IPS-18a (cell line): Measurements from ENCODE around the gene NCKAP1.

Source experiments
- H3K27ac ChIP-seq: one replicate; pipeline ENCODE4 v1.5.1; 2013; ENCODE audit warnings: low read length
- H3K27me3 ChIP-seq: one replicate; pipeline ENCODE4 v1.6.1; 2013; ENCODE audit warnings: mild to moderate bottlenecking, low read length; ENCODE audit not compliant: control insufficient read depth, insufficient read depth
- H3K36me3 ChIP-seq: one replicate; pipeline ENCODE4 v1.6.1; 2013; ENCODE audit warnings: low read depth, low read length; ENCODE audit not compliant: control insufficient read depth
- H3K4me1 ChIP-seq: one replicate; pipeline ENCODE4 v1.6.1; 2013; ENCODE audit warnings: low read depth, low read length; ENCODE audit not compliant: control insufficient read depth
- H3K4me3 ChIP-seq: one replicate; pipeline ENCODE4 v1.5.1; 2013; ENCODE audit warnings: low read length
- H3K9ac ChIP-seq: one replicate; pipeline ENCODE4 v1.6.1; 2013; ENCODE audit warnings: mild to moderate bottlenecking, low read length, moderate library complexity
- H3K9me3 ChIP-seq: one replicate; pipeline ENCODE4 v1.6.1; 2013; ENCODE audit warnings: low read depth, low read length; ENCODE audit not compliant: control insufficient read depth

Gene NCKAP1

DNA sequence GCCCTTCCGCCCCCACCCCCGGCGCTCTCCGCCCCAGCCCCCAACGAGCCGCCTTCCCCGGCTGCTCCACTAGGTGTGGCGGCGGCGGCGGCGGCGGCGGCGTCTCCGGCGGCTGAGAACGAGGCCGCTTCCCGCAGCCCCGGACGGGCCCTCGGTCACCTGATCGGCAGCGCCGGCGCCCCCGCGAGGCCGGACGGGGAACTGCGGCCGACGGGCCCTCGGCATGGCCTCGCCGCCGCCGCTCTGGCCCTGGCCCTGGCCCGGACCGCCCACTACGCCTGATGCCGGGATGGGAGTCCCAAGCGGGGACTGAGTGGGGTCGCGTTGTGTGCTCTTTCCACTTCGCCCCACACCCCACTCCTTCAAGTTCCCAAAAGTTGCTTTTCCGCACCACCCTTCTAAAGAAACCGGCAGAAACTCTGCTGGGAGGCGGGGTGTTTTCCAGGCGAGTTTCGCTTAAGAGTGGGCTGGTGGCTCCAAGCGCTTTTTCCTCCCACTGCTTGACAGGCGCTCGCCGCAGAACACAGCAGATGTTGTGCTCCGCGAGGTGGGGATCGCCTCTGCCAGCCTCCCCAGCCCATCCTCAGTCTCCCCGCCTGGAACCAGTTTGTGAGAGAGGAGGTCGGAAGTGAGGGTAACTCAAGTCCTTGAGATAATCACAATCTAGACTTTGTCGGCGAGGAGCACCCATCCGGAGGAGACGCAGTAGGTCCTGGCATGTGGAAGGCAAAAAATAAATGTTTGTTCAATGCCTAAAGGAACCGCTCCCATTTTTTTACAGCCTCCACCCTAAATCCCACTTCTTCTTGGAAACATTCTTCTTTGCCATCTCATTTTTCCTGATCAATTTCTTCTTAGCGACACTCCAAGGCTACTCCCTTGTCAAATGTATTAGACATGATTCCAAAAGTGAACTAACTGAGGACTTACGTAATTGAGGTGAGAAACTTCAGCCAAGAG, at the start of gene NCKAP1:
Gene NCKAP1, minus strand, starts transcription at position 117 of the 960 bp plus-strand sequence. CDS start 358 bp downstream, outside the sequence.
- no peaks in the 10 kb centered on the region for H3K9me3 ChIP-seq
- H3K4me1 ChIP-seq, result peaks cover 34% of the 10 kb centered on the region
- peaks cover 14% of the 10 kb centered on the region for H3K27me3 ChIP-seq
- peak within 1 kb of the TSS; percentile 79 for H3K9ac ChIP-seq
- peak within 1 kb of the TSS; percentile 63 for H3K27ac ChIP-seq
- H3K4me3 ChIP-seq, result peak within 1 kb of the TSS; percentile 96
- H3K36me3 ChIP-seq, result no peaks in the 10 kb centered on the region

- Histone ChIP-seq H3K4me1 (peaks cover 14% of the 10 kb centered on the region), H3K4me3 (no peak overlapping the region), H3K36me3 (no peaks in the 10 kb centered on the region), H3K9ac (no peak overlapping the region), H3K9me3 (no peaks in the 10 kb centered on the region), H3K27me3 (no peaks in the 10 kb centered on the region), H3K27ac (no peak overlapping the region)
These were observed 43.7 kb upstream of the NCKAP1 start for GRCh38 chr2:183081911-183082310.

DNA sequence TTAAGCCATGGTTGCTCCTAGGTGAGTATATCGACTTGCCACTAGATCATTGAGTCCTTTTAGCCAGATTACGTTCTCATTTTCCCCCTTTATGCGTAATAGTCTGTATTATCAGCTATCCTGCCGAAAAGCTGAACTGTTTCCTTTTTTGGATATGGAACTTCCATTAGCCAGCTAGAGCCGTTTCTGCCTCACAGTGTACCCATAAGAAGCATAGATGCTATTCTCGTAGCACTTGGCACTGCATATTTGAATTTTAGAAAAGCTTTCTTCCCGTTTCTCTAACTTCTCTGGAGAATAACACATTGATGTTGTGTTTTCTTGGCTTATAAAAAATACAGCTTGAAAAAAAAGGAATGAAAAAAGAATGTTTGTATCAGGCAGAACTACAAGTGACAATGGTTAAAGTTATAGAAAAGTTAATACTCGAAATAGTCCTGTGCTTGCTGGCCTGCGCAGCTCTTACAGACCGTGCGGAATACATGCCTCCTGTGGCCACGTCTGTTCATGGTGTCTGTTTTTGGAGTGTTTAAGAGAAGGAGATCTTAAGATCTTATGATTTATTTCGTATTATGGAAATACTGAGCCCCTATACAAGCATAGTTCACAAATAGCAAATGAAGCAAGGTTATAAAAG, 41.0 kb upstream of the NCKAP1 start:
- Histone ChIP-seq H3K4me3 (peak overlapping the region; percentile 81), H3K9ac (peak overlapping the region; percentile 11), H3K27ac (no peak overlapping the region)

DNA sequence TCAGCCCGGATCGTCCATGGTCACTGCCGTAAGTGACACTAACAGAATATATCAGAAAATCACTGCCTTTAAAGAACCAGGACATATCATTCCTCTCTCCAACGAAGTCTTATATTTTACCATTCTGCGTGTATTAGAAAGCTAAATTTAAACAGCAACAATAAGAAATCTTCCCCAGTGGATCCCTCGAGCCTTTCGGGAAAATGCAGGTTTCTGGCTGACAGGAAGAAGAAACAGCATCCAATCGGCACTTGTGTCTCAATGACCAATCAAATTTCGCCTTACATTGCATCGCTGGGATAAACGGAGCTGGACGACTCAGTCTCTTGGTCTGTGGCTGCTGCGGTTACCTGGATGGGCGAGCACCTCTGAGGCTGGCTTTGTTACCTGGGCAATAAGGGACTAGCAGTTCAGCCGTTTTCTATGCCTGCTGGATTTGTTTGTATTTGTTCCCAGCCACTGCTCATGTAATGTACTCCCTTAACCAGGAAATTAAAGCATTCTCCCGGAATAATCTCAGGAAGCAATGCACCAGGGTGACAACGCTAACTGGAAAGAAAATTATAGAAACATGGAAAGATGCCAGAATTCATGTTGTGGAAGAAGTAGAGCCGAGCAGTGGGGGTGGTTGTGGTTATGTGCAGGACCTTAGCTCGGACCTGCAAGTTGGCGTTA, 40.3 kb upstream of the NCKAP1 start, which contains the start of gene DUSP19:
Gene DUSP19, plus strand, starts transcription at position 284 of the 675 bp plus-strand sequence. Its CDS starts 187 bp downstream, at position 471.
- H3K36me3 ChIP-seq, result no peaks in the 10 kb centered on the region
- H3K27me3 ChIP-seq, result no peaks in the 10 kb centered on the region
- H3K4me3 ChIP-seq, result peak within 1 kb of the TSS; percentile 81
- H3K9me3 ChIP-seq, result no peaks in the 10 kb centered on the region
- H3K9ac ChIP-seq, result peak within 1 kb of the TSS; percentile 11
- H3K4me1 ChIP-seq, result peaks cover 14% of the 10 kb centered on the region
- no peak within 1 kb of the TSS for H3K27ac ChIP-seq

More for the DNA sequence above, 41.0 kb upstream of the NCKAP1 start:
- Histone ChIP-seq H3K9me3 (no peaks in the 10 kb centered on the region), H3K27me3 (no peaks in the 10 kb centered on the region), H3K4me1 (peaks cover 14% of the 10 kb centered on the region), H3K36me3 (no peaks in the 10 kb centered on the region)

DNA sequence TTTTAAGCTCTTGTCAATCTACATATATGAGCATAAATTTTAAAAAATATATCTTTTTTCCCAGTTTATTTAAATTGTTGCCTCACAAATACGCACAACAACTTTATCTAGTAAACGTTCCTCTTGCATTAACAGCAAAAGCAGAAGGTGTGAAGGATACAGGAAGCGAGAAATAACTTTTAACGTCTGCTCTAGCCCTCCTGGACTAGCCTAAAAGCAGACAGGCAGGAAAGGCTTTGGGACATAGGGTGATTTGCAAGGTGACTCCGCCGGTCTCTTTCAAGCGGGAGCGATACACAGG, 39.9 kb upstream of the NCKAP1 start:
- H3K4me1 ChIP-seq, result peaks cover 14% of the 10 kb centered on the region

GRCh38 chr2:183072177-183072576, 33.9 kb upstream of the NCKAP1 start:
- Histone ChIP-seq H3K4me1 (no peaks in the 10 kb centered on the region), H3K9ac (no peak overlapping the region), H3K4me3 (no peak overlapping the region), H3K27me3 (no peaks in the 10 kb centered on the region), H3K9me3 (peaks cover 6% of the 10 kb centered on the region), H3K27ac (no peak overlapping the region), H3K36me3 (no peaks in the 10 kb centered on the region)

More for the DNA sequence above, 39.9 kb upstream of the NCKAP1 start:
- H3K4me3 ChIP-seq, result peak overlapping the region; percentile 81
- no peaks in the 10 kb centered on the region for H3K36me3 ChIP-seq
- H3K27ac ChIP-seq, result no peak overlapping the region
- H3K27me3 ChIP-seq, result no peaks in the 10 kb centered on the region
- H3K9ac ChIP-seq, result no peak overlapping the region
- no peaks in the 10 kb centered on the region for H3K9me3 ChIP-seq

GRCh38 chr2:183070942-183071844, 32.9 kb upstream of the NCKAP1 start:
- no peaks in the 10 kb centered on the region for H3K27me3 ChIP-seq
- no peaks in the 10 kb centered on the region for H3K4me1 ChIP-seq
- H3K9me3 ChIP-seq, result peaks cover 6% of the 10 kb centered on the region
- H3K4me3 ChIP-seq, result no peak overlapping the region
- no peaks in the 10 kb centered on the region for H3K36me3 ChIP-seq
- H3K27ac ChIP-seq, result no peak overlapping the region
- no peak overlapping the region for H3K9ac ChIP-seq

DNA sequence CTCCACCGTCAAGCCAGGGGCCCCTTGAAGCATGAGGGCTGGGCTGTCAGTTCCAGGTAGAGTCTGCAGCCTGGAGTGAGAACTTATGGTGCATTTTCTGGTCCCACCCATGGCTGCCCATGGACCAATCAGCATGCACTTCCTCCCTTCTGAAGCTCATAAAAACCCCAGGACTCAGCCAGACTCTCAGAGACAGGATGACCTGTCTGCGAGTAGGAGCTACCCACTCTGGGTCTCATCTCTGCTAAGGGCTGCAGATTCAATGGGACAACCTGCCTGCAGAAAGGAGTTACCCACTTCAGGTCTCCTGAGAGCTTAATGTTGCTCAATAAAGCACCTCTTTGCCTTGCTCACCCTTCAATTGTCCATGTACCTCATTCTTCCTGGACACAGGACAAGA, 30.9 kb upstream of the NCKAP1 start:
- no peak overlapping the region for H3K4me3 ChIP-seq
- H3K9ac ChIP-seq, result no peak overlapping the region
- H3K27ac ChIP-seq, result no peak overlapping the region
- no peaks in the 10 kb centered on the region for H3K36me3 ChIP-seq
- no peaks in the 10 kb centered on the region for H3K27me3 ChIP-seq
- H3K9me3 ChIP-seq, result peaks cover 6% of the 10 kb centered on the region
- H3K4me1 ChIP-seq, result no peaks in the 10 kb centered on the region

DNA sequence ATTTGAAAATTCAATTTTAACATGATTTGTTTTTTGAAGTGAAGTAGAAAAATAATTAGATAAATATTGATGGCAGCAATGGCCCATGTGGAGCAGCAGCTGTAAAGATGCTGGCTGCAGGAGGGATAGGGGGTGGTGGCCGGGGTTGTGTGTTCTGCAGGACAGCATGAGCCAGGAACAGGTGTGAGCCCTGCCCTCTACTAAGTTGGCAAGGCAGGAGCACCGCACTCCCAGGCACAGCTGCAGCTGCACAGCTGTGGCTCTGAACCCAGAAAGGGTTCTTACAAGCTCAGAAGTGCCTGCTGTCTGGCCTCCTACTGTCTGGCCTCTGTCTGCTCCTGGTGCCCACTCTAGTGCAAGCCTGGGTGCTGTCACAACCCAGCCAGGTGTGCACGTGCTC, 30.3 kb upstream of the NCKAP1 start:
- Histone ChIP-seq H3K9ac (no peak overlapping the region), H3K27ac (no peak overlapping the region), H3K4me1 (no peaks in the 10 kb centered on the region), H3K27me3 (no peaks in the 10 kb centered on the region), H3K4me3 (no peak overlapping the region), H3K36me3 (no peaks in the 10 kb centered on the region), H3K9me3 (peaks cover 6% of the 10 kb centered on the region)

DNA sequence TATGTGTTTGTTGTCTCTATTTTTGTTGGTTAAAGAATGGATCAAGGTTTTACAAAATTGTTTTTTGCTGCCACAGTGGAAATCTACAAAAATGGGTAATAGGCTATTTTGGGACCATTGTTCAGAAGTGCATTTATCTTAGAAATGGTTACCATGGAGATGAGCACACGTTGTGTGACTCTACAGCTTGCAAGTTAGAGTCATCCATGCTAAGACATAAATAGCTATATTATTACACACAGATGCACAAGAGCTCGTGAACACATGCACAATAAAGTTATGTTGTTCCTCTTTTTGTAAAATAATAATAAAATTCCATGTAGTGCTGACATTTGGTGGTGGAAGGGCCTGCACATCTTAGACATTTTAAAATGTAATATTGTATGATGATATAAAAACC, 24.8 kb upstream of the NCKAP1 start:
- Histone ChIP-seq H3K36me3 (no peaks in the 10 kb centered on the region), H3K27me3 (no peaks in the 10 kb centered on the region), H3K27ac (no peak overlapping the region), H3K9ac (no peak overlapping the region), H3K9me3 (no peaks in the 10 kb centered on the region), H3K4me1 (no peaks in the 10 kb centered on the region), H3K4me3 (no peak overlapping the region)
